RWPE1 (cell line): ENCODE measurements around the gene THAP8.

Source experiments
- CTCF ChIA-PET: fragments of 350-600 bp; sonication (Branson Sonifier 250); formaldehyde crosslinking; extraction: SDS; loops from one replicate; lab custom pipeline; 2021; lab: Yijun Ruan, JAX
- POLR2A ChIA-PET: fragments of 400-600 bp; formaldehyde crosslinking; extraction: SDS; loops from one replicate; lab custom pipeline; 2020; ENCODE audit warnings: antibody characterized with exemption; ENCODE audit not compliant: low non-redundant PET; lab: Yijun Ruan, JAX
- DNase-seq: peaks from one replicate; pipeline ENCODE4 v3.0.0; 2012; ENCODE audit warnings: low spot score
- H3K27ac ChIP-seq: fragments of 450-650 bp; 2 replicates; pipeline ENCODE4 v1.5.1; 2017
- TF ChIP-seq, protein P1 (sequence below): fragments of 450-650 bp; conservative IDR thresholded peaks from 2 replicates; pipeline ENCODE4 v1.5.1; 2017; ENCODE audit warnings: low read depth, mild to moderate bottlenecking

THAP8 gene

DNA sequence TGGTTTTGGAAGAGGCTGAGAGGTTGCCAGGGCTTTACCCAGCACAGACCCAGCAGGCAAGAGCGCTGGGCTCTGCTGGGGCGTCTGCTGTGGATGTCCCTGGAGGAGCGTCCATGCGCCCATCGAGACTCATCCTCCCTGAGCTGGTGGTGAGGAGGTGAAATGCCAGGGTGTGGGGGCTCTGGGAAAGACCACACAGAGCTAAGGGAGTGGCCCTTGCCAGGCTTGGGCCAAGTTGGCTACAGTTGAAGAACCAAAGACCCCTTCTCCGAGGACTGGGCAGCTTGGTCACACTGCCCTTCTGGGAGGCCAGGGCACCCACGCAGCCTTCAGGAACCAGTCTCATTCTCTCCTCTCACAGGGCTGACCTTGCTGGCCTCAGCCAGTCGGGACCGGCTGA, 32.2 kb upstream of the THAP8 start:
- no peak for DNase-seq
- TF ChIP-seq, protein P1, sequence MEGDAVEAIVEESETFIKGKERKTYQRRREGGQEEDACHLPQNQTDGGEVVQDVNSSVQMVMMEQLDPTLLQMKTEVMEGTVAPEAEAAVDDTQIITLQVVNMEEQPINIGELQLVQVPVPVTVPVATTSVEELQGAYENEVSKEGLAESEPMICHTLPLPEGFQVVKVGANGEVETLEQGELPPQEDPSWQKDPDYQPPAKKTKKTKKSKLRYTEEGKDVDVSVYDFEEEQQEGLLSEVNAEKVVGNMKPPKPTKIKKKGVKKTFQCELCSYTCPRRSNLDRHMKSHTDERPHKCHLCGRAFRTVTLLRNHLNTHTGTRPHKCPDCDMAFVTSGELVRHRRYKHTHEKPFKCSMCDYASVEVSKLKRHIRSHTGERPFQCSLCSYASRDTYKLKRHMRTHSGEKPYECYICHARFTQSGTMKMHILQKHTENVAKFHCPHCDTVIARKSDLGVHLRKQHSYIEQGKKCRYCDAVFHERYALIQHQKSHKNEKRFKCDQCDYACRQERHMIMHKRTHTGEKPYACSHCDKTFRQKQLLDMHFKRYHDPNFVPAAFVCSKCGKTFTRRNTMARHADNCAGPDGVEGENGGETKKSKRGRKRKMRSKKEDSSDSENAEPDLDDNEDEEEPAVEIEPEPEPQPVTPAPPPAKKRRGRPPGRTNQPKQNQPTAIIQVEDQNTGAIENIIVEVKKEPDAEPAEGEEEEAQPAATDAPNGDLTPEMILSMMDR = no peak
- ChIA-PET POLR2A (interaction anchor here (0.6 kb wide), 1 partner anchor 95 kb away, joined by 3 read pairs; no protein-coding TSS in a partner anchor), CTCF (interaction anchor here (0.6 kb wide), 1 partner anchor 14 kb away, joined by 3 read pairs; no protein-coding TSS in a partner anchor)
- H3K27ac ChIP-seq = no peak overlapping the region

DNA sequence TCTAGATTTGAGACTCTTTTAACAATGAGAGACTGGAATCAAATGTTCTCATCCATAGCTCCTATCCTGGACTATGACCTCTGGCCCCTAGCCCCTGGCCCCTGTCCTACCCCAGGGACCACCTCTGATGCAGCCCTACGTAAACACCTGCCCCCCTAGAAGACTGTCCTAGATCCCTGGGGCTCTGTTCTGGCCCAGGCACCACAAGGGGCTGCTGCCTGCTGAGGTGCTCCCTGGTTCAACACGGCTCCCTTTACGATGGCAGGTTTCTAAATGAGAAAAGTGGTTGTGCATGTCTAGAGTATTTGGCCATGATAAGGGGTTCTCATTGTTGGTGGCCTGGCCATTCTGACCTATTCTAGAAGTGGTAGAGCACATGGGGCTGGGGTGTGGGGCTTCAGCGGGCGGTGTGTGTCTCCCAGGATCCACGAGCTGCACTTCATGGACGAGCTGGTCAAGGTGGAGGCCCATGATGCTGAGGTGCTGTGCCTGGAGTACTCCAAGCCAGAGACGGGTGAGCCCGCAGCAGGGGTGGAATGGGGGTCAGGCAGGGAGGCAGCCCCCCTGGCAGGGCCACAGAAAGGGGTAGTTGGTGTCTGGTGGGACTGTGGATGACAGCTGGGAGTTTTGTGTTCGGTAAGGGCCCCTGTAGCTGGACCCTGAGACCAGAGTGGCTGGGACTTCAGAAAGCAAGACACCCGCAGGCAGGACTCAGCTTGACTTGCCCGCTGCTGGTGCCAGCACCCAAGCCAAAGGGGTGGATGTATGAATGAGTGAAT, 30.3 kb upstream of the THAP8 start:
- CTCF ChIA-PET = interaction anchor here (0.6 kb wide), 1 partner anchor 1841 kb away, joined by 3 read pairs; no protein-coding TSS in a partner anchor
- no peak overlapping the region for H3K27ac ChIP-seq
- no peak for DNase-seq
- TF ChIP-seq, protein P1 = no peak
- POLR2A ChIA-PET = no interaction called here

DNA sequence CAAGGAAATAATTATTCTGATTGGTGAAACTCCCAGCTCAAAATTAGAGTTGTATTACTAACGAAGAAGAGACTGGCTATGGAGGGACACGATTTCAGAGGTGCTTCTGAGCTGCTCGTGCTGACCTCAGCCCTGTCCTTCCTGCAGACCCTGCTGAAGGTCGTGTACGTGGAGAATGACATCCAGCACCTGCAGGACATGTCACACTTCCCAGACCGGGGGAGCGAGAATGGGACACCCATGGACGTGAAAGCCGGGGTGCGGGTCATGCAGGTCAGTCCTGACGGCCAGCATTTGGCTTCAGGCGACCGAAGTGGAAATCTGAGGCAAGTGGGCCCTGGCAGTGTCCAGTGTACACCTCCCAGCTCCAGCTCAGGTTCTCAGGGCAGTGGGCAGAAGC, 28.8 kb upstream of the THAP8 start:
- no peak overlapping the region for H3K27ac ChIP-seq
- CTCF ChIA-PET = no interaction called here
- POLR2A ChIA-PET = no interaction called here
- TF ChIP-seq, protein P1 = no peak
- DNase-seq = no peak

DNA sequence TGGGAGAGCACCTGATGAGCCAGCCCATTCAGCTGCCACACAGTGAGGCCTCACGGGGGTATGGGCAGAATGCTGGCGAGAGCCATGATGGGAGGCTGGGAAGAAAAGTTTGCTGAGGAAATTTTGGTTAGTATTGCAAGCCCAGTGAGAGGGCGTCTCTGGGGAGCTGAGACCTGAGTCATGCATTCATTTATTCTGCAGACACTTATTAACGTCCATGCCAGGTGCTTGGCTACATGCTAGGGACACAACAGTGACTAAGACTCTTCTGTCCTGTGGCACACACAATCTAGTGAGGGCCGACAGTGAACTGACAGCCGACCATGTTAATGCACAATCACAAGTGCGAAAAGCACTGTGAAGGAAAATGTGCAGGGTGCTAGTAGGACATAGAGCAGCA, 27.8 kb upstream of the THAP8 start:
- no peak for DNase-seq
- TF ChIP-seq, protein P1 = no peak
- POLR2A ChIA-PET = no interaction called here
- CTCF ChIA-PET = interaction anchor here (0.7 kb wide), 1 partner anchor 85 kb away, joined by 4 read pairs; no protein-coding TSS in a partner anchor
- H3K27ac ChIP-seq = 0 out of 2 replicates have a peak overlapping the region, but pooled peaks have one; percentile 18

DNA sequence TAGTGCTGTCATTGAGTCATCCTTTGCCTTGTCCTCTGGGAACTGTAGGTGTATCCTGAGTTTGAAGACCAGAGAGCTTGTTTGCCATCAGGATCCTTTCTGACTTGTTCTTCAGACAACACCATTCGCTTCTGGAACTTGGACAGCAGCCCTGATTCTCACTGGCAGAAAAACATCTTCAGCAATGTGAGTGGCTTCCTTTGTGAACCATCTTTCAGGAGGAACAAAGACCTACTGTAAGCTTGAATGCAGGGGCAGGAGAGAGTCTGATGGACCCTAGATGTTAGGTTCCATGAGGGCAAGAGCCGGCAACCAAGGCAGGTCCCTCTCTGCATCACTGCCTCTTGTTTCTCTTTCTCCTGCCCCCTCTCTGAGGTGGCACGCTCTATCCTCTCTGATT, 27.3 kb upstream of the THAP8 start:
- ChIA-PET POLR2A (no interaction called here), CTCF (no interaction called here)

DNA sequence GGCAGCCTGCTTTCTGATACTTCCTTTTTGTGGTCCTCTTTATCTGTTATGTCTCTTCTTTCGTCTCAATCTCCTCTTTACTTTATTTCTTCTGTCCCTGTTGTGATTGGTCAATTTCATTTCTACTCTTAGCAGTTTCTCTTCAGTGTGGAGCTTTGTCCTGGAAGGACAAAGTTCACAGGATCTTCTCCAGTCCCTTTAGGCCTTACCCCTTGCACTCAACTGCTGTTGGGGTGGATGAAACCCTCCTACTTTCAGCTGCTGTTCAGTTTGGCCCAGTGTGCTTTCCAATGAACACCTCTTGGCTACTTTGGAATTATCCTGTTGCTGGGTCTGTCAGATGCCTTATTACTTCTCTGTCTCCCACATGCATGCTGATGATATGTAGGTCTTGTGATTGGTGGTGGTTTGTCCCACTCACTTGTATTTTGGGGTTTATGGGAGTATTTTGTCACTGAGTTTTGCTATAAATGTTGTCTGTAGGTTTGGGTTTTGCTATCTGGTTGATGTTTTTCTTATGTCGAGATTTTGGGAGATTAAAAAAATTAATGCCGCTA, 25.4 kb upstream of the THAP8 start:
- no peak overlapping the region for H3K27ac ChIP-seq
- TF ChIP-seq, protein P1 = no peak
- CTCF ChIA-PET = interaction anchor here (0.6 kb wide), 2 partner anchors 19 to 92 kb away, joined by 3 to 4 read pairs; no protein-coding TSS in a partner anchor
- no peak for DNase-seq
- POLR2A ChIA-PET = no interaction called here

More for the DNA sequence above, 27.3 kb upstream of the THAP8 start:
- H3K27ac ChIP-seq = 0 out of 2 replicates have a peak overlapping the region, but pooled peaks have one; percentile 18
- TF ChIP-seq, protein P1 = no peak
- no peak for DNase-seq
